Measurements from ENCODE around the gene DDX39B. TPM values are rescaled to one million over a fixed set of nuclear protein-coding genes. Genes with fewer than 3 reads are reported as not detected.
"Not testable (repeated sequence)": the region's sequence is repeated elsewhere in the genome, so short reads cannot be mapped to it uniquely, and the experiment has no call there.

Gene DDX39B
- total RNA-seq = 145 TPM
- long read RNA-seq, full-length matches to known transcripts = 87 of 103 reads
- long read RNA-seq, partial matches to known transcripts = 3 of 103 reads
- long read RNA-seq, other reads (novel, unspliced or antisense) = 13 of 103 reads

DNA sequence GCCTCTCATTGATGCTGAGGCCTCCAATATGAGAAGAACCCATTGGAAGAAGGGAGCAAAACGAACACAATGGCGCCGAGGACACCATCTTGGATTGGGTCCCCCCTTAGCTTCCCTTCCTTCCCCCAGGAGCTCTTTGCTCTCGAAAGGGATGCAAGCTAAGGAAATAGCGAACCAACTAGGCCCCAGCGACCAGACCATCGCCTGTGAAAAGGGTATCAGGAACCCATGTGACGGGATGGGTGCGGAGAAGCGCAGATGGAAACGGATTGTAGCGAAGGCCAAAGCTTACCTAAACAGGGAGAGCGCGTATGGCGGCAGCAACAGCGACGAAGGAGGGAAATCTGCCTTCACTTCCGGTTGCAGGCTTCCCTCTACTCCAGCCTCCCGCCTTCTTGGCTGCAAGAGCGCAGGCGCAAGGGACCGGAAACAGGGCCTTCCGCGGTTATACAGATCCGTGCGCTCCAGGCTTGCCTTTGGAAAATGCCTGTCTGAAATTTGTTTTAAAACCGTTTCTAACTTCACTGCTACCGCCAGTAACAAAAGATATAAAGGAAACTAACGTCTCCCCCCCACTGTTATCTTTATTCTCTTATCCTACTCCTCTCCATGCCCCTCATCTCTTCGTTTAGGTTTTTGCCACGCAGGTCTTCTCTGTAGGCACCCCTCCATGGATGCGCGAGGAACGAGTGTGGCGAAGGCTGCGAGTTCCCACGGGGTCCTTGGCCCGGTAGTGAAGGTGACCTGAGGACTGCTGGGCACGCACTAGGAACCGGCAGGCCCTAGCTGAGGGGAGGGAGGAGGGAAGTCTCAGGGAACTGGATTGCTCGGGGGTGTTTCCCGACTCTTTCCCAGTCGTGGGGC, at the start of gene DDX39B:
Gene DDX39B, minus strand, starts transcription at position 346 of the 864 bp plus-strand sequence. CDS start 1,471 bp downstream, outside the sequence.
- DNase-seq = peak; percentile 97
- ATAC-seq (ENCODE audit: poor library complexity) = peak; percentile 96
- intact Hi-C loops (cut with DNase I) = no loop called here

DNA sequence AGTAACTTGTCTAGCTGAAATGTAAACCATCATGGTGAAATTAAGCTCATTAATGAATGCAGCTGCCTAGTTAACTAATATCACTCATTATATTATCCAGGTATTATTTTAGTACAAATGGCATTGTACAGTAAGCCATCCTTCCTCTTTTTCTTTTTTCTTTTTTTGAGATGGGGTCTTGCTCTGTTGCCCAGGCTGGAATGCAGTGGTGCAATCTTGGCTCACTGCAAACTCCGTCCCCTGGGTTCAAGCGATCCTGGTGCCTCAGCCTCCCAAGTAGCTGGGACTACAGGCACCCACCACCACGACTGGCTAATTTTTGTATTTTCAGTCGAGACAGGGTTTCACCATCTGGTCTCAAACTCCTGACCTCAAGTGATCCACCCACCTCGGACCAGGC, 48.9 kb upstream of the DDX39B start:
- ATAC-seq (ENCODE audit: poor library complexity); intact Hi-C loops (cut with DNase I); DNase-seq: not testable (repeated sequence)

DNA sequence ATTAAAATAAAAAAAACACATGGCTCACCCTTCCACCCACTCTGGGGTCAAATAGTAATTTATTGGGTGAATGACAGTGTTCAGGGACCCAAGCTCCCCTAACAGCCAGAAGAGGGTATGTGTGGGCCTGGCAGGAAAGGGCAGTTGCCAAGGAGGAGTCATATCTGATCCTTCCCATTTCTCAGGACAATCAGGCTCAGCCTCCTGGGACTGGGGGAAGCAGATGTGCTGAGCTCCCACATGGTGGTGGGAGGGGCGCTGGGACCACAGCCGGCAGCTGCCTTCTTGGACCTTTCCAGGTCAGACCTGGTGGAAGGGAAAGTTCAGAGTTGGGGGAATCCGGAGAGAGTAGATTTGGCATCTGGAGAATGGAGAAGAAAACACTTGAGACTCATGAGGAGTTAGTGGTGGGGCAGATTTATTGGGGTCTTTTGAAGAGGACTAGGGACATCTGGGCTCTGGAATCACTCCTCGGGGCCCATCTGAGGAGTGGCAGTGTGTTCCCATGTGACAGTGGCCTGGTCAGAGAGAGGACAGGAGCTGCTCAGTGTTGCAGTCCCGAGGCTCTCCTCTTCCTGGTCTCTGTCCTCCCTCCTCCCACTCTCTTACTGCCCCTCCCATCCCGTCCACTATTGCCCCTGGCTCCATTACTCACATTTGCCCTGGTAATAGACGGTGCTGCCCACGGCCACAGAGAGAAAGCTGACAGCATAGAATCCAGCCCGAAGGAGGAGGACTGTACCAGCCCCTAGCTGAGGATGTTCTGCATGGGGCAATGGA, 47.3 kb upstream of the DDX39B start:
- no peak for ATAC-seq (ENCODE audit: poor library complexity)
- DNase-seq = no peak
- intact Hi-C loops (cut with DNase I) = no loop called here

DNA sequence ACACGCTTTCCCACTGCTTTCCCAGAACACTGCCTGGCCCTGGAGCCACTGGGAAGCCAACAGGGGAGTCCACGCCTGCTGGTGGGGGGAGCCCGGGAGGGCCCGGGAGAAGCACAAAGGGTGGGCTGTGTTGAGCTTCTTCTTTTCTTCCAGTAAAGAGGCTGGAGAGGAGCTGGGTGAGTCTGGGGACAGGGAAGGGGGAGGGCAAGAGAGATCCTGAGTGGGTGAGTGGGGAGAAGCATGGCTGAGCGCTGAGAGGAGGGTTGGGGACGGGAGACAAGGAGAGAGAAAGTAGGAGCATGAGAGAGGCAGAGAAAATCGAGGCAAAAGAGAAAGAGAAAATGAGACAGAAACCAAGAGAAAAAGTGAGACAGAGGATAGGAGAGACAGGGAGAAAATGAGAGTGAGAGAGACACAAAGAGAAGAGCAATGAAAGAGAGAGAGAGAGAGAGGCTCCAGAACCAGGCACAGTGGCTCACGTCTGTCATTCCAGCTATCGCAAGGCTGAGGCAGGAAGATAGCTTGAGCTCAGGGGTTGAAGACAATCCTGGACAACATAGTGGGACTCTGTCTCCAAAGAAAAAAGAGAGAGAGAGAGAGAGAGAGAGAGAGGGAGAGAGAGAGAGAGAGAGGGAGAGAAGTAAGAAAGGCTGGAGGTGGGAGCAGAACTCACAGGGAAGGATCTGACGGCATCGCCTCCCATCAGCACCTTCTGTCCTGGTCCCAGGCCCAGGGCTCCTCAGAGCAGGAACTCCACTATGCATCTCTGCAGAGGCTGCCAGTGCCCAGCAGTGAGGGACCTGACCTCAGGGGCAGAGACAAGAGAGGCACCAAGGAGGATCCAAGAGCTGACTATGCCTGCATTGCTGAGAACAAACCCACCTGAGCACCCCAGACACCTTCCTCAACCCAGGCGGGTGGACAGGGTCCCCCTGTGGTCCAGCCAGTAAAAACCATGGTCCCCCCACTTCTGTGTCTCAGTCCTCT, 46.3 kb upstream of the DDX39B start:
- intact Hi-C loops (cut with DNase I) = no loop called here
- DNase-seq = no peak
- ATAC-seq (ENCODE audit: poor library complexity) = no peak

DNA sequence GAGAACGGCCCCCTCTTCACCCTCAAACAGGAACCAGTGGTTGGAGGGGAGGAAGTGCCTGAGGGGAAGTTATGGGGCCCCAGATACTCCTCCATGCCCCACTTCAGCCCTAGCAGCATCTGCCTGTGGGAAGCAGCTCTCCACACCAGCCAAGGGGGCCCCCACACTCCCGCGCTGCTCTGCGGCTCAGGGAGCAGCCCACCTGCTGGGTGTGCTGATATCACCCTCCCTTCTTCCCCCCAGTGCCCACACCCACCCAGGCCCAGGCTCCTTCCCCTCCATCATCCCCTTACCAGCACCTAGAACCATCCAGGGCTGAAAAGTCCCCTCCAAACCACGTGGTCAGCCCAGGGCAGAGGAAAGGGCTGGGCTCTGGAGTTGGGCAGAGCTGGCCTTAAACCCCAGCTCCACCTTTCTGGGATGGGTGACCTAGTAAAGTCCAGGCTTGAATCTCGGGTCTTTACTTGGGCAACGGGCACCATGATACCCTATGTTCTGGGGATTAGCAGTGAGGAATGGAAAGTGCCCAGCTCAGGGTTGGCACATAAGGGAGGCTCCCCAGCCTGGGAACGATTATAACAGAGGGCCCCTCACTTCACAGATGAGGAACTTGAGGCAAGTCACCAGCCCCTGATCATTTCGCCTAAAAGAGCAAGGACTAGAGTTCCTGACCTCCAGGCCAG, 44.9 kb upstream of the DDX39B start:
- ATAC-seq (ENCODE audit: poor library complexity) = peak; percentile 57
- peak; percentile 41 for DNase-seq

DNA sequence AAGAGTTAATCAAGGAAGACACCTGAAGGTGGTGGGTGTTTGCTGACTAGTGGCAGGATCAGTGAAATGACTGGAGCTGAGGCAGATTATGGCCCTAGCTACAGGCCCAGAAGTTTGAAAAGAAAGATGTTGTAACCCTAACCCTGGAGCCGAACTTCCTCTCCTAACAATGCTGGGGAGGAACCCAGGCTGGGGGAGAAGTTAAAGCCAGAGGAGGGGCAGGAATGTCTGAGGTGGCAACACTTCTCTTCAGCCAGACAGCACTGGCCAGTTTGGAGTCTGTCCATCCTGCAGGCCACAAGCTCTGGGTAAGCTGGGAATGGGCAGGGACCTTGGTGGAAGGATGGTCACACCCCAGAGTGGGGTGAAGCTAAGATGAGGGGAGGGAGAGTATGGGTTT, 44.2 kb upstream of the DDX39B start, which contains the start of gene LST1:
Gene LST1, plus strand, starts transcription at position 270 of the 400 bp plus-strand sequence. CDS start 1,023 bp downstream, outside the sequence.
- intact Hi-C loops (cut with DNase I) = no loop called here
- ATAC-seq (ENCODE audit: poor library complexity) = peak; percentile 51
- DNase-seq = peak; percentile 47

More for the DNA sequence above, 44.9 kb upstream of the DDX39B start:
- intact Hi-C loops (cut with DNase I) = no loop called here

DNA sequence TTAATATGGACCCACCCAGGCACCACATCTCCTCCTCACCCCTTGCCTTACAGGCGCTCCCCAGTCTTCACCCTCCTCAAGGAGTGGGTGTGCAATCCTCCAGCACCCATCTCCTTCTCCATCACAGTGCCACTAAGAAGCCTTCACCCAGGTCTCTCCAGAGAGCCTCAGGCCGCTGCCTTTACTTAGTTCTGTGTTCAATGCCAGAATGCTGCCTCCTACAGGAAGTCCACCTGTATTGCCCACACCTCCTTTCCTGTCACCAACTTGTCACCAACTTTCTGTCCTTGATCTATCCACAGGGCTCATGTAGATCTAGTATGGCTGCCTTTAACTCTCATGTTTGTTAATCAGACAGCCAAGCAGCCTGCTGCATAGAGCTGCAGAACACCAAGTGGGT, 43.7 kb upstream of the DDX39B start:
- intact Hi-C loops (cut with DNase I) = no loop called here
- DNase-seq = no peak
- ATAC-seq (ENCODE audit: poor library complexity) = no peak

DNA sequence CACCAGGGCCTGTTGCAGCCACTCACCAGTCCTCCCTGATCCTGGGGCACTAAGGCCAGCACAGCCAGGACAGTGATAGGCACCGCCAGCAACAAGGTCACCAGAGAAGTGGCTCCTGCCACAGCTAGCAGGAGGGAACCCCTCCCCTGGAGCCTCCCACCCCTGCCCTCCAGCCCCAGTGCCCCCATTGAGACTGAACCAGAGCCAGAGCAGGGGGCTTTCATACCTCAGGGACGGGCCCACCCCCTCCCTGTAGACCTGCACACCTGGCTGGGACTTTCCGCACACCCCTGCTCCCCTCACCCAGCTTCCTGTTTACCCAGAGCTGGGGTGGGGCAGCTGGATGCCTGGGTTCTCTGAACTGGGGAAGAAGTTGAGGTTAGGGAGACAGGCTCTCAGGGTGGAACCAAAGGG, 40.4 kb upstream of the DDX39B start, which contains the start of gene LTB:
Gene LTB, minus strand, starts transcription at position 195 of the 414 bp plus-strand sequence. Its CDS starts 7 bp downstream, at position 188.
- DNase-seq (no peak), ATAC-seq (ENCODE audit: poor library complexity) (no peak)
- intact Hi-C loops (cut with DNase I) = loop anchor here (5.0 kb wide), 1 partner anchor 35 kb away; the partner anchor contains the start of genes ATP6V1G2 and NFKBIL1

DNA sequence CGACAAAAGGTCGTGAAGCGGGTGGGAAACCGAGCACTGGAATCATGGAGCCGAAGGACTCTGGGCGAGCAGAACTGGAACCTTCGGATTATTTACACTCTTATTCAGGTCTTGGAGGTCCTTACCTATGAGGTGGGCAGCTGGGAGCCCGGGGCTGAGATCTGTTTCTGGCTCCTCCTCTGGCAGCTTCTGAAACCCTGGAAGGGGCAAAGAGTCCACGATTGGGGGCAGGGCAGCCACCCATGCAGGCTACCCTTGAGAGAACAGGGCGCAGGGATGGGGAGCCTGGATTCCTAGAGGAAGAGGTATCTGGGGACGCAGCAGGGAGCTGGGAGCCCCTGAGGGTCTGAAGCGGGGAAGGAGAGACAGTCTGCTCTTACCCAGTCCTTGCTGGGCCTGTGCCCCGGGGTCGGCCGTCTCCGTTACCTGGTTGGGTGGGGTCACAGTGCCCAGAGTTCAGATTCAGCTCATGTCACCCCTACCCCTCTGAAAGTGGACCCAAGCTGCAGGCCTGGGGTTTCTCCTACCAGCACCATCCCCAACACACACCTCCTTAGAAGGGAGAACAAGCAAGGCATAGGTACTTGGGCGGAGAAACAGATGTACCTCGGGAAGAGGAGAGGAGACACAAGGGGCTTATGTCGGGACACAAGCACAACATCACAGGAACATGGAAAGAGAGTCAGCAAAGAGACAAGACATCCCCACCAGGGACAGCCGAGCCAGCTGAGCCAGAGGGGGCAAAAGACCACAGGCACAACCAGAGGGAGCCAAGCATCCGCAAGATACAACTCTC, 39.8 kb upstream of the DDX39B start:
- DNase-seq (no peak), ATAC-seq (ENCODE audit: poor library complexity) (peak; percentile 34)
- intact Hi-C loops (cut with DNase I) = loop anchor here (5.0 kb wide), 1 partner anchor 34 kb away; the partner anchor contains the start of genes ATP6V1G2 and NFKBIL1

DNA sequence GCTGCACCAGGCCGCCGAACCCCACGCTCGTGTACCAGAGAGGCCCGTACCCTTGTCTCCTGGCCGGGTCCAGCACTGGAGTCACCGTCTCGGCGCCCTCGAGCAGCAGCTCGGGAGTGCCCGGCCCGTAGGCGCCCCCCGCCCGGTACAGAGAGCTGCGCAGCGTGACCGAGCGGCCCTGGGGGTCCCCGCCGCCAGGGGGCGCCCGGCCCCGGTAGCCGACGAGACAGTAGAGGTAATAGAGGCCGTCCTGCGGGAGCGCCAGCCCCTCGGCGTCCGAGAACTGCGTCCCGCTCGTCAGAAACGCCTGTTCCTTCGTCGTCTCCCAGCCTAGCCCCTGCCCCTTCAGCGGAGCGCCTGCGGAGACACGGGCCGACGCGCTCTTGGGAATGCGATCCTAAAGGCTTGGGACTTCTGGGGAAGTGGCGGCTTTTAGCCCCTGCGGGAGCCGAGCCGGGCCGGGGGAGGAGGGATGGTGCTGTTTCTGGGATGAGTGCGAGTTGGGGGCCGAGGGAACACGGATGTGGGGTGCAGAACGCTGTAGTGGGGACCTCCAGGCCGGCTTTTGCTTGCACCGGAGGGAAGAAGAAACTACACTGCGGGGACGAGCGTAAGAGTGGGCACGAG, 39.1 kb upstream of the DDX39B start:
- intact Hi-C loops (cut with DNase I) = loop anchor here (5.0 kb wide), 1 partner anchor 34 kb away; the partner anchor contains the start of genes ATP6V1G2 and NFKBIL1
- DNase-seq (peak; percentile 96), ATAC-seq (ENCODE audit: poor library complexity) (peak; percentile 99)

DNA sequence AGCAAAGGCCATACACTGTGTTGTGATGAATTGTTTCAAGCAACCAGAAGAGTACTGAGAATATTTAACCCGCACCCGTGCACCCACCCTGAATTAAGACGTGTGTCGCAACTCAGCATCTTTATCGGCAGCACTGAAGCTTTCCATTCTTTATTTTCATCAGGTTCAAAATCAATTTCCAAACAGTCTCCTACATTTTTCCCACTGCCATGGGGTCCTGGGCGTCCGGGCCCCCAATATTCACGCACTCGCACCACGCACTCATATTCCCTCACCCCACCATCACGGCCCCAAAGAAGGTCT, 38.6 kb upstream of the DDX39B start:
- intact Hi-C loops (cut with DNase I) = loop anchor here (5.0 kb wide), 1 partner anchor 33 kb away; the partner anchor contains the start of genes ATP6V1G2 and NFKBIL1
- DNase-seq = no peak
- ATAC-seq (ENCODE audit: poor library complexity) = no peak

DNA sequence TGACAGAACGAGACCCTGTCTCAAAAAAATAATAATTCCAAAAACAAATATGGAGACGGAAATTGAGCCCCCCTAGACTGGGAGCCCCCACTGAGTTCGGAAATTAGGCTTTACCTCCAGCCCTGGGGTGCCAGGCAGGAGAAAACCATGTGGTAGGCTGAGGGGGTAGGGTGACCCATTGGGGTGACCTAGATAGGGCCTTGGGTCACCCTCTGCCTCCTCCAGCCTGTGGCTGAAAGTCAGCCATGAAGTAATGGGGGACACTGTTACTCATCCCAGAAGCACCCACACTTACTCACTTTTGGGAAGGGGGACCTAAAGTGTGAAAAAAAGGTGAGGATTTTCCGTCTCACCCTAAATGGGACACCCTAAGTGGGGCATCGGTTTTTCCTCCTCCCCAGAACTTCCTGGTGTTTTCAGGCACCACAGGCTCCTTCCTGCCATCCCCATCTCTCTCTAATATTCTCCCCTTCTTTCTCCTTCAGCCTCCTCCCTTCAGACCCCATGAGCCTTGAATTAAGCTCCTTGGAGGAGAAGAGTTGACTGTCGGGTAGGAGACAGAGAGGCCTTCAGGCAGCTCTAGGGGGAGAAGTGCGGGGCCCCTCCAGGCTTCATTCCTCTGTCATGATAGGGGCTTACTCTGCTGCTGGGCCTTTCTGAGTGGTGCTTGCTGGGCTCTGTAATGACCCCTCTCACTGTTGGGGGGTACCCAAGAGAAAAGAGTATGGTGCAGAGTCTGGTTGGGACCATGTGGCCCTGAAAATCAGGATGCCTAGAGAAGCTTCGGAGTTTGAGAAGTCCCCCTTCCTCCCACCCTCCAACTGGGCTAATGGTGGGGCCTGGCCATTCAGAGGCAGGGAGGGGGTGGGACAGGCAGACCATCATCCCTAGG, 38.0 kb upstream of the DDX39B start:
- ATAC-seq (ENCODE audit: poor library complexity) (no peak), DNase-seq (no peak)
- intact Hi-C loops (cut with DNase I) = loop anchor here (5.0 kb wide), 1 partner anchor 32 kb away; the partner anchor contains the start of genes ATP6V1G2 and NFKBIL1

DNA sequence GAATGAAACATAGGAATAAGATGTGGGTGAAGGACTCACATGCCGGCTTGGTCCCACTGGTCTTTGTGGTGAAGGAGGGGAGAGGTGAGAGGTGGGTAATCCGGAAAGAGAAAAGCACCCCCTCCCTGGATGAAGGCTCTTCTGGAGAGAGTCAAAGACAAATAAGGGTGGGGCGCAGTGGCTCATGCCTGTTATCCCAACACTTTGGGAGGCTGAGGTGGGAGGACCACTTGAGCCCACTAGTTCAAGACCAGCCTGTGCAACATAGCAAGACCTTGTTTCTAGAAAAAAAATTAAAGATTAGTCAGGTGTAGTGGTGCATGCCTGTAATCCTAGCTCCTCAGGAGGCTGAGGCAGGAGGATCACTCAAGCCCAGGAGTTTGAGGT, 37.3 kb upstream of the DDX39B start:
- intact Hi-C loops (cut with DNase I) = no loop called here
- no peak for DNase-seq
- no peak for ATAC-seq (ENCODE audit: poor library complexity)

DNA sequence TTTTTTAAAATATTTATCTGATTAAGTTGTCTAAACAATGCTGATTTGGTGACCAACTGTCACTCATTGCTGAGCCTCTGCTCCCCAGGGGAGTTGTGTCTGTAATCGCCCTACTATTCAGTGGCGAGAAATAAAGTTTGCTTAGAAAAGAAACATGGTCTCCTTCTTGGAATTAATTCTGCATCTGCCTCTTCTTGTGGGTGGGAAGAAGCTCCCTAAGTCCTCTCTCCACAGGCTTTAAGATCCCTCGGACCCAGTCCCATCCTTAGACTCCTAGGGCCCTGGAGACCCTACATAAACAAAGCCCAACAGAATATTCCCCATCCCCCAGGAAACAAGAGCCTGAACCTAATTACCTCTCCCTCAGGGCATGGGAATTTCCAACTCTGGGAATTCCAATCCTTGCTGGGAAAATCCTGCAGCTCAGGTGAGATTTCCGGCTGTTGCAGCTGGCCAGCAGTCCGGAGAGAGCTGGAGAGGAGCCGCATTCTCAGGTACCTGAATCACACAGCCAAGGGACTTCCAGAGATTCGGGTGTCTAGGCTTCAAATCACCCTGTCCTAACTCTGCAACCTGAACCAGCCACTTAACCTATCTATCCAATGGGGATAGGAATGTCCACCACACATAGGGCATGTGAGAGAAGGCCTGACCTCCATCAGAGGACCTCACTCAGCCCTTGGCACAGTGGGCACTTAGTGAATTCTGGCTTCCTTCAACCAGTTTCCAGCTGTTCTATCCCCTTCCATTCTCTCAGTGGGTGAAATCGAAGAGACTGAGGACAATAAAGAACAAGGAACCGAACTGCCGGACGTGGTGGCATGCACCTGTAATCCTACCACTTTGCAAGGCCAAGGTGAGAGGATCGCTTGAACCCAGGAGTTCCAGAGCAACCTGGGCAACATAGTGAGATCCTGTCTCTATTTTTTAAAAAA, 36.6 kb upstream of the DDX39B start:
- intact Hi-C loops (cut with DNase I) = no loop called here
- ATAC-seq (ENCODE audit: poor library complexity) = no peak
- DNase-seq = no peak
